Parathyroid adenoma (tissue), 2 donors: ENCODE results near the gene NME7.
A peak's percentile ranks its signal among the peaks of the same experiment; 100 is the strongest.

Experiments
- H2AFZ ChIP-seq: fragments of 300-600 bp; sonication (generic); one replicate; pipeline ENCODE4 v1.7.0; 2017; ENCODE audit warnings: antibody characterized with exemption, mild to moderate bottlenecking
- H3K27ac ChIP-seq: fragments of 300-600 bp; sonication (generic); one replicate; pipeline ENCODE4 v1.7.0; 2017
- H3K27me3 ChIP-seq: fragments of 300-600 bp; sonication (generic); one replicate; pipeline ENCODE4 v1.7.0; 2017; ENCODE audit warnings: low read length; ENCODE audit not compliant: control insufficient read depth, insufficient read depth
- H3K36me3 ChIP-seq: fragments of 300-600 bp; sonication (generic); one replicate; pipeline ENCODE4 v1.7.0; 2017; ENCODE audit warnings: low read length; ENCODE audit not compliant: control insufficient read depth, insufficient read depth
- H3K4me1 ChIP-seq: fragments of 300-600 bp; sonication (generic); one replicate; pipeline ENCODE4 v1.7.0; 2017; ENCODE audit warnings: control low read depth
- H3K4me2 ChIP-seq: fragments of 300-600 bp; sonication (generic); one replicate; pipeline ENCODE4 v1.7.0; 2017; ENCODE audit warnings: low read length
- H3K4me3 ChIP-seq: fragments of 300-600 bp; sonication (generic); one replicate; pipeline ENCODE4 v1.7.0; 2017; ENCODE audit warnings: low read depth, low read length
- H3K79me2 ChIP-seq: fragments of 300-600 bp; sonication (generic); one replicate; pipeline ENCODE4 v1.7.0; 2017; ENCODE audit warnings: control low read depth
- H3K9ac ChIP-seq: fragments of 300-600 bp; sonication (generic); one replicate; pipeline ENCODE4 v1.7.0; 2017; ENCODE audit warnings: mild to moderate bottlenecking
- H3K9me3 ChIP-seq: fragments of 300-600 bp; sonication (generic); one replicate; pipeline ENCODE4 v1.7.0; 2017; ENCODE audit warnings: low read length; ENCODE audit not compliant: control insufficient read depth
- CTCF ChIP-seq: fragments of 300-600 bp; sonication (generic); IDR thresholded peaks from one replicate; pipeline ENCODE4 v1.7.0; 2017; ENCODE audit warnings: antibody characterized with exemption, mild to moderate bottlenecking
- donor health status: primary hyperparathyroidism.

Gene NME7

GRCh38 chr1:169112241-169112640 lies 255.4 kb downstream of the NME7 start:
- H3K4me1 ChIP-seq: peaks cover 25% of the 10 kb centered on the region
- H3K79me2 ChIP-seq: peaks cover 51% of the 10 kb centered on the region
- peak overlapping the region; percentile 96 for H3K27ac ChIP-seq
- H3K9me3 ChIP-seq: no peaks in the 10 kb centered on the region
- no peak overlapping the region for H3K9ac ChIP-seq
- no peak overlapping the region for H3K4me3 ChIP-seq
- no peak overlapping the region for H2AFZ ChIP-seq
- peak overlapping the region; percentile 29 for H3K4me2 ChIP-seq
- no peaks in the 10 kb centered on the region for H3K36me3 ChIP-seq
- H3K27me3 ChIP-seq: no peaks in the 10 kb centered on the region
- no peak for TF ChIP-seq CTCF

- Histone ChIP-seq H3K9ac (no peak overlapping the region), H3K36me3 (no peaks in the 10 kb centered on the region), H3K27me3 (no peaks in the 10 kb centered on the region), H3K4me2 (peak overlapping the region; percentile 20), H3K4me1 (peaks cover 18% of the 10 kb centered on the region), H3K27ac (peak overlapping the region; percentile 96), H3K4me3 (no peak overlapping the region), H2AFZ (no peak overlapping the region), H3K79me2 (peaks cover 55% of the 10 kb centered on the region), H3K9me3 (no peaks in the 10 kb centered on the region)
- no peak for TF ChIP-seq CTCF
Measured at GRCh38 chr1:169111472-169111871, 256.1 kb downstream of the NME7 start.

GRCh38 chr1:169110689-169111447 lies 256.7 kb downstream of the NME7 start:
- Histone ChIP-seq H3K36me3 (no peaks in the 10 kb centered on the region), H3K4me3 (peak overlapping the region; percentile 100), H3K9me3 (no peaks in the 10 kb centered on the region), H3K9ac (no peak overlapping the region), H2AFZ (no peak overlapping the region), H3K27ac (peak overlapping the region; percentile 96), H3K4me1 (peaks cover 13% of the 10 kb centered on the region), H3K27me3 (no peaks in the 10 kb centered on the region), H3K4me2 (peak overlapping the region; percentile 94), H3K79me2 (peaks cover 51% of the 10 kb centered on the region)
- TF ChIP-seq CTCF: no peak

- Histone ChIP-seq H3K36me3 (no peaks in the 10 kb centered on the region), H3K4me2 (peak overlapping the region; percentile 94), H3K4me3 (peak overlapping the region; percentile 100), H3K4me1 (peaks cover 11% of the 10 kb centered on the region), H3K27me3 (no peaks in the 10 kb centered on the region), H2AFZ (no peak overlapping the region), H3K79me2 (peaks cover 49% of the 10 kb centered on the region), H3K27ac (peak overlapping the region; percentile 96), H3K9me3 (no peaks in the 10 kb centered on the region), H3K9ac (no peak overlapping the region)
- TF ChIP-seq CTCF: no peak
Measured at GRCh38 chr1:169110236-169110635, 257.4 kb downstream of the NME7 start.
